IPS-NIHi7 (cell line): Measurements from ENCODE around the gene CCDC184.

Source experiments
- DNase-seq: peaks from one replicate; pipeline ENCODE4 v3.0.0; 2012; ENCODE audit warnings: mixed read lengths; ENCODE audit errors: extremely low spot score

The CCDC184 gene

DNA sequence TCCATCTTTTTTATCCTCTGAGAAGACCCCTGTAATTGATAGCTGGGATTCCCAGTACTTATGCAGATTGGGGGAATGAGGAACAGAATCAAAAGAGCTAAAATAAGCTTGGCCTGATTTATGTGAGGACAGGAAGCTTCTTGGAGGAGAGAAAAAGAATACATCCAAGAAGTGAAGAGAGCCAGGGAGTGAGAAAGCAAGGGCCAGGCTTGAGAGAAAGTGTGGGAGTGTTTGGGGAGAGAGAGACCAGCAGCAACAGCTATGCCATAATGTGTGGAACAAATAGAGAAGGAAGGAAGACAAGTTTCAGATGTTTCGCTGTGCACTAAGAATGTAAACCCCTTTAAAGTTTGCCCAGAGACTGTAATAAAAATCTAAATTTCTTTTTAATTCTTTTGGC lies 4.0 kb upstream of the CCDC184 start:
- DNase-seq, result no peak

DNA sequence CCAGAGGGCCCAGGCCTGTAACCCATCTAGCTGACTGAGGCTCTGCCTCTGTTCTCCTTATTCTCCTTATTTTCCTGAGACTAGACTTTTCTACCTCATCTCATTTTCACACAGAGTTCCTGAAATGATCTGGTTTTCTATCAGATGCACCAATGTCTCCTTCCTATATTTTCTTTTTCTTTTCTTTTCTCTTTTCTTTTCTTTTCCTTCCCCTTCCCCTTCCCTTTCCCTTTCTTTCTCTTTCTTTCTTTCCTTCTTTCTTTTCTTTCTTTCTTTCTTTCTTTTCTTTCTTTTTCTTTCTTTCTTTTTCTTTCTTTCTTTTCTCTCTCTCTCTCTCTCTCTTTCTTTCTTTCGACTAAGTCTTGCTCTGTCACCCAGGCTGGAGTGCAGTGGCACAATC lies 3.0 kb upstream of the CCDC184 start:
- no peak for DNase-seq

DNA sequence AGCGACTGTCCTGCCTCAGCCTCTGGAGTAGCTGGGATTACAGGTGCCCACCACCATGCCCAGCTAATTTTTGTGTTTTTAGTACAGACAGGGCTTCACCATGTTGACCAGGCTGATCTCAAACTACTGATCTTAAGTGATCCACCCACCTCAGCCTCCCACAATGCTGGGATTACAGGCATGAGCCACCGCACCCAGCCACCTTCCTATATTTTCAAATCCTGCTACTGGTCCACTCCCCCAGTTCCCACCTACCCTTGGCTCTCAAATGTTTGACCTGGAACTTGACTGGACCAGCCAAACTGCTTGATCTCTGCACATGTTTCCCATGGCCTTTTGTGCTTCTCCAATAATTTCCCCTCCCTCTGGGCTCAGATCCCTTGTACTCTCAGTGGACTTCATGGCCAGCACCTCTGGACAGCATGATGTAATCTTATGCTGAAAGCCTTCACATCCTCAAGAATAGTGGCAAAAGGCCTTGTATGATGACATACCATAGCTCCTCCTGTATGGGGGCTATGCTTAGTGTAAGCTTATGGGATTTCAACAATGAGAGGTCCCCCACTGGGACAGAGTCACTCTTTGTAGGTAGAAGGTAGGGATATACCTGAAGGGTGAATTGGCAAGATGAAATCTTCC lies 2.5 kb upstream of the CCDC184 start:
- DNase-seq, result no peak

DNA sequence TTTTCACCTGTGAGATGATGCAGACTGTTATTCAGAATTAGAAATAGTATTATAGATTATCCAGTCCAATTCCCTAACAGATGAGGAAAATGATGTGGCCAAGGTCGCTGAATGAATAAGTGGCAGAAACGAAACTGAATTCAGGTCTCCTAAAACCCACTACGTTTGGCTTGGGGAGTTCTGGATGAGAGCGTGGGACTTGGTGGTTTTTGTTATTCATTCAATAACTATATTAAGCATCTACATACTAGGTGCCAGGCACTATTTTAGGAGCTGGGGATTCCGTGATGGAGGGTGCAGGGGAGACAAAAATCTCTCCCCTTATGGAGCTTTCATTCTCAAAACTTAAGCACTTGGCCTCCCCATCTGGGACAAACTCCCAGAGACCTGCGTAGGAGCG lies 813 bp upstream of the CCDC184 start:
- no peak for DNase-seq

DNA sequence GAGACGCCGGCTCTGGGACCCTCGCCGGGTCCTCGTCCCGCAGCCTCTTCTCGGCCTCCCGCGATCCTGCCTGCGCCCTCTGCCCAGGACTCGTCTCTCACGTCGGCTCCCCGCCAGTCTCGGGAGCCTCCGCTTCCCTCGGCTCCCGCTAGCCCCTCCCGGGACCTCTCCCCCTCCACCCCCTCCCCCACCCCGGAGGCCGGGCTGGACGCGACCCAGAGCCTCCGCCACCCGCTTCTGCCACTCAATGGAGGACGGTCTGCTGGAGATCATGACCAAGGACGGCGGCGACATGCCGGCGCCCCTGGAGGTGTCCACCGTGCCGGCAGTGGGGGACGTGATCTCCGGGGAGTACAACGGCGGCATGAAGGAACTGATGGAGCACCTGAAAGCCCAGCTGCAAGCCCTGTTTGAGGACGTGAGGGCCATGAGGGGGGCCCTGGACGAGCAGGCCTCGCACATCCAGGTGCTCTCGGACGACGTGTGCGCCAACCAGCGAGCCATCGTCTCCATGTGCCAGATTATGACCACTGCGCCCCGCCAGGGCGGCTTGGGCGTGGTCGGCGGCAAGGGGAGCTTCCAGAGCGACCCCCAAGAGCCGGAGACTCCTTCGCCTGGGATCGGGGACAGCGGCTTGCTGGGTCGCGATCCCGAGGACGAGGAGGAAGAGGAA lies 568 bp downstream of the CCDC184 start:
- DNase-seq, result no peak

DNA sequence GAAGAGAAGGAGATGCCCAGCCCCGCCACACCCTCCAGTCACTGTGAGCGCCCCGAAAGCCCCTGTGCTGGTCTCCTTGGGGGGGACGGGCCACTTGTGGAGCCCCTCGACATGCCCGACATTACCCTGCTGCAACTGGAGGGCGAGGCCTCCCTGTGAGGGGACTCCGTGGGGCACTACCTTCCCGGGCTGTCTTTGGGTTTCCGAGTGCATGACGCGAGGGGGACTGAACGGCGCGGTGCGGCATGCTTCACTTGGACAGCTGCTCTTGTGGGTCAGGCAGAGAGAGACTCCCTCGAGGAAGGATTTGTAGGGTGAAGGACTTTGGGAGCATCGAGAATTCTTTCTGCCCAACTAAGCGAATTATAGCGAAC lies 1.1 kb downstream of the CCDC184 start:
- DNase-seq, result no peak

DNA sequence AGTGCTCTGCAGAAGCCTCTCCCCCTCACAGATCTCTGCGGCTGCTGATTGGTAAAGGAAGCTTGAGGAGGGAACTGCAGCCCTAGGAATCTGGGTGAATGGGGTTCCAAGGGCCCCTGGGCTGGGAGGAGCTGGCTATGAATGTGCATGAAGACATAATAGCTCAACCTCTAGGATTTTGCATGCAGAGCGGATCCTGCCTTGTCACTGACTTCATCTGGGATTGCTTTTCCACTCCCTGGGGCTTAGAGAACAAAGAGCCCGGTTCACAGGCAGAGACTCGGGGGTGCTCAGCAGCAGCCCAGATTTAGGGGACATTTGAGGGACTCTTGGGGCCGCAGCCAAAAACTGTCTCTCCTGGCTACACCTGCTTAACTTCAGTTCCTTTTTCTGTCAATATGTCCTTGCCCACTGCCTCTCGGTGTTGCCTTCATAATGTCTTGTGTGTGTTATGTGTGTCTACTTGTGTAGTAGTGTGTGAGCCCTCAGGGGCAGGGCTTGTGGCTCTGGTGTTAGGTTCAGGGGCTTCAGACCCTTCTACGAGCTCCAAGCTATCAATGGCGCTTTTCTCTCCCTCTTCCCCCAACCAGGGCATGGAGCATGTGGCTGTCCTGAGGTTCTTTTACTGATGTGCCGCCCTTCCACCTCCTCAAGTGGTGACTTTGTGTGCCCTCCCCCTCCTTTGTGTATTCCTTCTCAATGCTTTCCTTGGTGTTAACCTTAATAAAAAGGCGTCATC lies 1.9 kb downstream of the CCDC184 start:
- DNase-seq, result no peak

DNA sequence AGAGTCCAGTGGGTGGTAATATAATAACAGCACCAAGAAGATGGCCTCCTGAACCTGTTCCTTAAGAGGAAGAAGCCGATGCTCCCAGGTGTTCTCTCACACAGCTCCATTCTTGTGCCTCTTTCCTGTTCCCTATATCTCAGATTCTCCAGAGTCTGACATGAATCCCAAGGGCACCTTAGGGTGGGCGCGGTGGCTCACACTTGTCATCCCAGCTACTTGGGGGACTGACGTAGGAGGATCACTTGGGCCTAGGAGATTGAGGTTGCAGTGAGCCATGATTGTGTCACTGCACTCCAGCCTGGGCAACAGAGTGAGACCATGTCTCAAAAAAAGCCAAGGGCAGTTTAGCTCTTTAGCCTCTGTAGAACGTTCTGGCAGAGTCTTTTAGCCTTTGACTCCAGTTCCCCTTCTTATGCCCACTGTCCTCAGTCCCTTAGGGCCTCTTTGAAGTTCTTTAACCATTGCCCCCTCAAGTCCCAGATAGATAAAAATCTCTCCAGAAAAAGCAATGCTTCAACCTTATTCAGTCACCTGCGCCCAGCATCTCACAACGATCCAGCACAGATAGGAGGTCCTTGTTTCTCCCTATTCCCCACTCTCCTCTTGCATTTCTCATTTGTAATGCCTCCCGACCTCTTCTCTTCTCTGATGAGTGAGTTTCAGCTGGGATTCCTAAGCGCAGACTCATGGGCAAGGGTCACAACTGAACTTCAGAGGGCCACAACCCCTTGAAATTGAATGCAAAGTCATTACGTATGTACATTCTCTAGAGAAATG lies 4.7 kb downstream of the CCDC184 start:
- DNase-seq, result no peak

DNA sequence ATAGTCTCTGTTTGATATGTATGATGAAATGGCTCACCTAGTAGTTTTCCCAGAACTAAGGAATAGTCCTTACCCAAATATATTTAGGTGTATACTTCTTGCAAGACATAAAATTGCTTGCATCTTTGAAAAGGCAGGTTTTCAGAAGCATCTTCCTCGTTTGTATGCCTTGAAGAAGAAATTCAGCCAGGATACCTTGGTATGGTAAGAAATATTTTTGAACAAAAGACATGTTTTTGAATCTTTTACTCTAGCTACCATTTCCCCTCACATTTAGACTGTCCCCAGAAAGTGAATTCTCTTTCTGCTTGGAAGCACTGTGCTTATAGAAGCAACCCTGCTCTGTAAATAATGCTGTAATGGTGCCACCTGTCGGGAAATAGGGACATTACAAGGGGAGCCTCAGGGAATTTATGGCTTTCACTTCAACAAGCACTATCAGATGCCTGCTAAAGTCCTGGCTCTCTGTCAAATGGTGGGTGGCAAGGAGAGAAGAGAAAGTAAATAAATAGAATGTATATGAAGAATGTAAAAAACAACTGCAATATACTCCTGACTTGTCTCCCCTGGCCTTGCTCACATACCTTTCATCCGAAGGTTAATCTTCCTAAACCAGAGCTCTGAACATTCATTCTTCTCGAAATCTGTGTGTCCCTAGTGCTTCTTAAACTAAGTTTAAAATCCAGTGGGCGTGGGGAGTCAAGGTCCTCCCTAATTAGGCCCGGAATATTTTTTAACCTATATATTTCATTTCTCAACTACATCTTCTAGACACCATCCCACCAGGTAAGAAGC lies 6.1 kb downstream of the CCDC184 start:
- DNase-seq, result peak; percentile 61

DNA sequence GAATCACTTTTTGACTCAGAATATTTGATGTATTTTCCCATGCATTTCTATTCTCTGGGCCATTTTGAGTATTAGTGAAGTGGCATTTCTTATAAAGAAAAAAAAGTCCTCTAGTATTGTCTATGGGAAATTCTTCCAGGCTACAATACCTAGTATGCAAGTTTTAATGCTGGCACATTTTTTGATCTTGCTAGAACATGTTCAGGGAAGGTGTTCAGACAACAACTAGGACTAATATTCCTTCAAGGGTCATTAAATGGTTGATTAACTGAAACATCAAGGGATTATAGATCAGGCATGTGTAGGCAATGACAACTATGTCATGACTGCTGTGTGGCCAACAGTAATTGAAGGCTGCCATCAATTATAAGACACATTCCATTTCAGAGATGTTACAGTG lies 7.7 kb downstream of the CCDC184 start:
- DNase-seq, result no peak

DNA sequence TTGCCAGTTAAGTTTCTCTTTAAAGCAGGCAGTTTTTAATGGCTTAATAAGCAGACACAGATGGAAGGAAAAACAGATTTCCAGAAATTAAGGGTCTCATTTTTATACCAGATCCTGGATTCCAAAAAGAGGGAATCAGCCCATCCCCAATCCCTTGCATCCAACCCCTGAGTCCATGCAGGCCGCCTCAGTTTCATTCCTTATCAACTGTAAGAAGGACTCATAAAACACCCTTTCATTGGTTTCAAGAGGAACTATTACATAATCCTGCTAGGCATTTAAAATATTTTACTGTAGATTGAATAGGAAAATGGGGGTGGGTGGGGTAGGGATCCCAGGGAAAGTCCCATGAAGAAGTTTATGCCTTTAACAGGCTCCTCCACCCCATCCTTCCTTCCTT lies 9.4 kb downstream of the CCDC184 start:
- no peak for DNase-seq

DNA sequence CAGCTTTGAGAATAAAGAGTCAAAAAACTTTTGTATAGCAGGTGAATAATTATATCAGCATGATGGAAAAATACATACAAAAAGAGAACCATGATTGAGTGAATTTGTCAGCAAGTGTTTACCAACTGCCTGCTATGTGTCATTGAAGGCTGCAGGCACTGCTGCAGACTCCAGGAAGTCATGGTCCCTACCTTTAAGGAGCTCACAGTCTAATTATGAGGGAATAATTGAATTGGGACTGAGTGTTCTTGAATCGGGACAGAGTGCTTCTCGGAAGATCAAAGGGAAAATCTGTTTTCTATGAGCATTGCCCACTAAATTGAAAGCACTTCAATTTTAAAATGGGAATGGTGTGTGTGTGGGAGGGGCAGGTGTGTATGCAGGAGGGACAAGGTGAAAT lies 10.2 kb downstream of the CCDC184 start:
- no peak for DNase-seq

DNA sequence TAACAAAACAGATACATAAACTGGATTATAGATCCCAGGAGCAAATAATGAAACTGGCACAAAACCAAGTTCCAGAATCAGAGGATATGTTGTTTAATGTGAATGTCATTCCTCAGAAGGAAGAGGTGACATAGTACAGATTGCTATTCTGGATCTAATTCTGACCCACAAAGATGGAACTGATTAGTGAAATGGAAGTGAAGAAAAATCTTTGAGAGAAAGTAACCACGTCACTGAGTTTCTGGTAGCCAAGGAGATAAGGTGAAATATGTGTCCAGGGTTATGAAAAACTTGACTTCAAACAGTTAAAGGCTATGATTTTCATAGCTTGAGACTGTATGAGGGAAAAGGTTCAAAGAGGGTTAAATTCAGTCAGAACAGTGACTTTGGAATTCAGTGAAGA lies 11.4 kb downstream of the CCDC184 start:
- DNase-seq, result no peak

DNA sequence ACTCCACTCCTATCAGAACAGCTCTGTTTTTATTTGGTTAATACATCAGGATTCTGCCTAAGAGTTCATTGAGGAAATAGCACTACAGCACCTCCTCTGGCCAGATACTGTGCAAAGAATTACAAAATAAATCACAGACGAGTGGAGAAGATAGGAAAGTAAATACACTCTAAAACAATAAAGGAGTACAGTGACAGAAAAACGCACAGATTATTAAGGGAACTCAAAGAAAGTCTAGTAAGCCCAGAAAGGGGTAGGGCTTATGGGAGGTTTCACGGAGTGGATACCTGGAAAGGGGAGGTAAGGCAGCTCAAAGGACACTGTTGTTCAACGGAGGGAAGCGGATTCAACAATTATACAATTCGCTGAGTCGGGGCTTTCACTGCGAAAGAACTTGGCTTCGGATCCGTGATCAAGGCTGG lies 14.1 kb downstream of the CCDC184 start:
- DNase-seq, result no peak

DNA sequence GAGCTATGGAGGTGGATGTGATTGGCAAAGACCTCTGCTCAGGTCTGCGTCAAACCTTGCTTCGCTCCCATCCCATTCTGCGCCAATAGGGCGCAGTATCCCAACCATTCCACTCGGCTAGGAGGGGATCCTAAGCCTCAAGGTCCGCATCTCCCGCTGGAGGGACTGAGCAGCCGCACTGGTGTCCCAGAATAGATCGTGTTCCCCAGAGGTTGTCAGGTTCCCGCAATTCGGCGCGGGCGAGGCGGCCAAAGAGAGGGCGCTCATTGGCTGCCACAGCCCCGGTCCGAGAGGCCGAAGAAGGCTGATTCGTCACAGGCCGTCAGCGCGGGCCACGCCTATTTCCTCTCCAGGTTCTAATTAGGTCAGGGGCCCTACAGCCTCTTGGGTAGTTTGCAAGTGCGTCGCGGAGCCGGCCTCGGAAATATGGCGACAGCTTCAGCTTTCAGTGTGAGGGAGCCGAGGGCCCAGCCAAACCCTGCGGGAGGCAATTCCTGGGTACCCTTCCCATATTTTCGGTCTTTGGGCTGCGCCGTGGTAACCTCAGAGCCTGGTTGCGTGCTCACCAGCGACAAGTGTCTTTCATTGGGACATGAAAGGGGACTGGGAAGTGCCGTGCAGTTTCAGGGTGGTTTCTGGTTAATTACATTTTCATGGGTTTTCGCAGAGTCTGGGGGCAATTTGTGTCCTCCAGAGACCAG lies 14.7 kb downstream of the CCDC184 start:
- DNase-seq, result peak; percentile 93

DNA sequence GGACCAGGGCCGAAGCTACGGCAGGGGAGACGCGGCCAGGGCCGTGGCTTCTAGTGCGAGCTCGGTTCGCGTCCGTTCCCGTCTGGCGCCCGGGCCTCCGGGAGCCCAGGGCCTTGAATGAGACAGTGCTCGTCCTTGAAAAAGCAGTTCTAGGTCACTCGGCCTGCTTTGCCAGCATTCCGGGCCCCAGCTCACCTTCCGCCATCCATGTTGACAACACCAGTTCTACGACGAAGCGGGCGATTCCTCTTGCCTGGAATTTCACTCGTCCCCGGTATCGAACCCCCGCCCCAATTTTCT lies 15.2 kb downstream of the CCDC184 start:
- DNase-seq, result no peak

DNA sequence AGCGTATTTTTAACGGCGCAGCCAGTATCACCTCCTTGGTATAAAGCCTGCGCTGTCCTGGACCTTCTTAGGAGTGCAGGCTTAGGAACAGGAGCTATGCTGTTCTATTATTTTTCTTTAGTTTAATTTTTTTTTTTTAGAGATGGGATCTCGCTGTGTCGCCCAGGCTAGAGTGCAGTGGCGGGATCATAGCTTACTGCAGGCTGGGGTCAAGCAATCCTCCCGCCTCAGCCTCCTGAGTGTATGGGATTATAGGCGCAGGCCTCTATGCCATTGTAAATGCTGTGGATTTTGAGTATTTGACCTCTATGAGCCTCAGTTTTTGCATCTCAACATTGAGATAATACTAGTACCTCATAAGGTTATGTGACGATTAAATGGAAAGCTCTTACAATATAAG lies 15.5 kb downstream of the CCDC184 start:
- DNase-seq, result no peak

DNA sequence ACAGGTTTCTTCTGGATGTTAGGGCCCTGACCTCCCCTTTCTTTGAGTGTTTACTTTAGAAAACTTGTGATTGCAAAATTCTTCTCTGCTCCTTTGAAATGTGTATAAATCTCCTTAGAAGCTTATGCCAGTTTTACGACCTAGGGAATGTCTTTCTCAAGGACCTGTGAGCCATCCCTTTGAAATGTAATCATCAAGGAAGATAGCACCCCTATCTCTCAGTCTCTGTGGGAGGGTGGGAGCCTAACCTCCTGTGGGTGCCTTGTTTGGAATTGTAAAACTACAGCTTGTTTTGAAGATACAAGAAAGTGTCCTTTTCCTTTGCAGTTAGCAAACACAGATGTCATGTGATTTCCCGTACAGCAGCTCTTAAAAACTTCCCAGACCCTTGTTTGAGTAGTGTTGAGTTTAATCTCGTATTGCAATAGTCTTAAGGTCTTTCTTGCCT lies 16.4 kb downstream of the CCDC184 start:
- no peak for DNase-seq

DNA sequence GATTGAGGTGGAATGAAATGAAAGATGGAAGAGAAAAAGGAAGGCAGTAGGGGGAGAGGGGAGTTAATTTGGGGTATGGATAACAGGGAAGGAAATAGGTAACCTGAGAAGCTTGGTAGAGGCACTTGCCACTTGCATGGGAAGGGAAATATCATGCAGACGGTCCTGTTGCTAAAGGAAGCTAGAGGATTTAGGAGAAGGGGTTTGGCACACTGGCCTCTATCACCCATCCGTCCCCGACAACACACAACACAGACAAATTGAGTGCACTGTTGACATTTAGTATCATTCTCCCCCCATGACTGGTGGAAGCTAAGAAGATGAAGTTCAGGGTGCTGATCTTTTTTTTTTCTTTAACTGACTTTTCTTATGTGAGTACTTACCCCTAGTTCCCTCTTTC lies 17.6 kb downstream of the CCDC184 start:
- DNase-seq, result no peak

DNA sequence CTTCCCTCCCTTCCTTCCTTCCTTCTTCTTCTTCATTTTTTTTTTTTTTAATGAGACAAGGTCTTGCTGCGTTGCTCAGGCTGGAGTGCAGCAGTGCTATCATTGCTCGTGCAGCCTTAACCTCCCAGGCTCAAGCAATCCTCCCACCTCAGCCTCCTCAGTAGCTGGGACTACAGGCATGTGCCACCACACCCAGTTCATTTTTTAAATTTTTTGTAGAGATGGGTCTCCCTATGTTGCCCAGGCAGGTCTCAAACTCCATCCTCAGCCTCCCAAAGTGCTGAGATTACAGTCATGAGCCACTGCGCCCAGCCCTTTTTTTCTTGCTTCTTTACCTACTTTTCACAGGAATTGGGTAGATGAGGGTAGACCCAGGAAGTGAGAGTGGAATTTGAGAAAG lies 18.1 kb downstream of the CCDC184 start:
- DNase-seq, result no peak

DNA sequence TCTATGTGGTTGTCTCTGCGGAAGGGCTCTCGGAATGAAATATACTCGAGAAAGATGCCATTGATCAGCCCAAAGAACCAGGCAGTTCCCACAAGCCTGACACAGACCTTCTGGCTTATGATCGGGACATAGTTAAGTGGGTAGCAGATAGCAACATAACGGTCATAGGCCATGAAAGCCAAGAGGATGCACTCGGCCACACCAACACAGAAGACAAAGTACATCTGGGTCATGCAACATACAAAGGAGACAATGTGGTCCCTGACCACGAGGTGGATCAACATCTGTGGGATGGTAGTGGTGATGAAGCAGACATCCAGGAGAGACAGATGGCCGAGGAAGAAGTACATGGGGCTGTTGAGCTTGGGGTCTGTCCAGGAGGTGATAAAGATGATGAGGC lies 19.3 kb downstream of the CCDC184 start:
- DNase-seq, result no peak
